Cerebellar cortex (tissue), 1 donor: ENCODE measurements around the gene CCNB1IP1.
"Not testable (repeated sequence)": the region's sequence is repeated elsewhere in the genome, so short reads cannot be mapped to it uniquely, and the experiment has no call there.

Source experiments
- DNase-seq: peaks from one replicate; pipeline ENCODE4 v3.0.0-alpha.2; 2015; ENCODE audit warnings: low spot score

The CCNB1IP1 gene

DNA sequence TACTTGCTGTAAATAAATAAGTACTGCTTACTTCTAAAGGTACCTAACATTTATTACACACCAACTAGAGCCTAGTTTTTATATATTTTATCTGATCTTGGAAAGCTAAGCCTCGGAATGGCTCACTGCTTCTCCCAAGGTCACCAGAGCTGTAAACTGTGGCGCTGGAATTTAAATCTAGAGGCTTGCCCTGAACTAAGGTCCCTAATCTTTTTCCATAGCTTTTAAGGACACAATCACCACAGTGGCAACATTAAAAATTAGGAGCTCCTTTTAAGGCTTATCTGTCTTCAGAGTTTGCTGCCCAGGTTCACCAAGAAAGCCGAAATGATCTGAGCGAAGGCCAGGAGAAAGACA, 670 bp downstream of the CCNB1IP1 start:
- DNase-seq = no peak

GRCh38 chr14:20331053-20331613, 1.9 kb downstream of the CCNB1IP1 start:
- DNase-seq = no peak

GRCh38 chr14:20329355-20329754, 3.7 kb downstream of the CCNB1IP1 start:
- DNase-seq = no peak

DNA sequence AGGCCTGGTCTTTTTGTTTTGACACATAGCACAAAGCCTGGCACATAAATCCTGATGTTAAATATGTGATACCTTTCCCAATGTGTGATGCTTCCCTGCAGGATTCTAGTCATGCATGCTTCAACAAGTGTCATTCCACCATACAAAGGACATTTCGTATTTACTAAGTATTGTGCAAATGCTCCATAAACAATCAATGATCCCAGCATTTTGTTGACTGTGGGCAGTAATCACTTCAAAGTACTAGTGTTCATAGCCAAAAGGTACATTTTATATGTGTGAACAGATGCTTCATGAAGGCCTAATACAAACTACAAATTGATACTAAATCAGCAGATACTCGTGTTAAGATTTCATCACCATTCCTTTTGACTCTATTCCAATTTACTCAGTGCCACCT, 4.4 kb downstream of the CCNB1IP1 start:
- no peak for DNase-seq

DNA sequence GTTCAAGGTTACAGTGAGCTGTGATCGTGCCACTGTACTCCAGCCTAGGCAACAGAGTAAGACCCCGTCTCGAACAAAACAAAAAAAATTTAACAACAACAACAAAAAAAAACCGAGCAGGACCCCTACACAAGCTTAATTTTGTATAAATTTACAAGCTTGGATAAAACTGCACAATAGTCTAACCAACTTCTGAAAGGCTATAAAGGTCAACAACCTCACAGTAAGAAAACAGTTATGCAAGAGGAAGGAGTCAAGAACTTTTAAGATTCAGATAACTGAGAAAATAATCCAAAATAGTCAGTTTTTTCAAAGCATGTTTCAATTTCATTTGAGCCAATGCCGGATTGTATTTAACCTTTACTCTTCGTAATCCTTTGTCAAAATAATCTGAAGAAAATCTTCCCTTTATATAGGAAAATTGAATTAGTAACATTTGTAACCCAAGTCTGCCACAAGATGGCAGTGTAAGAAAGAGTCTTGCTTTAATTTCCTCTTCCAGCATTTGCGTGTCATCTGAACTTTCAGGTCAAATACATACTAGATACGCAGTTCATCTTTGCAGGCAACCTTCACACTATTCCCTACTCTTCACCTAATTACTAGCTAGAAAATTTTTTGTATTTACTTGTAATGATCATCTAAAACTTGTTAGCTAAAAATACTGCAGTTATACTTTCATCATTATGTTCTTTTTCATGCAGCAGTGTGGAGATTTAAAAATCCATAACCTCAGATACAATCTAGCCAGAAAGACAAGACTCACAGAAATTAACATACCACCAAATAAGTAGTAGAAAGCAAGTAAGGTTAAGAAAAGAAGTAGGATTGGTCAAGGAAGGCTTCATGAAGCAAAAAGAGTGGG, 5.8 kb downstream of the CCNB1IP1 start:
- DNase-seq = peak; percentile 86

- DNase-seq = no peak
Observed at GRCh38 chr14:20317720-20318119, 15.4 kb downstream of the CCNB1IP1 start.

GRCh38 chr14:20314026-20314425, 19.1 kb downstream of the CCNB1IP1 start:
- DNase-seq = no peak

- DNase-seq = no peak
Observed at GRCh38 chr14:20306079-20306423, 27.0 kb downstream of the CCNB1IP1 start.

DNA sequence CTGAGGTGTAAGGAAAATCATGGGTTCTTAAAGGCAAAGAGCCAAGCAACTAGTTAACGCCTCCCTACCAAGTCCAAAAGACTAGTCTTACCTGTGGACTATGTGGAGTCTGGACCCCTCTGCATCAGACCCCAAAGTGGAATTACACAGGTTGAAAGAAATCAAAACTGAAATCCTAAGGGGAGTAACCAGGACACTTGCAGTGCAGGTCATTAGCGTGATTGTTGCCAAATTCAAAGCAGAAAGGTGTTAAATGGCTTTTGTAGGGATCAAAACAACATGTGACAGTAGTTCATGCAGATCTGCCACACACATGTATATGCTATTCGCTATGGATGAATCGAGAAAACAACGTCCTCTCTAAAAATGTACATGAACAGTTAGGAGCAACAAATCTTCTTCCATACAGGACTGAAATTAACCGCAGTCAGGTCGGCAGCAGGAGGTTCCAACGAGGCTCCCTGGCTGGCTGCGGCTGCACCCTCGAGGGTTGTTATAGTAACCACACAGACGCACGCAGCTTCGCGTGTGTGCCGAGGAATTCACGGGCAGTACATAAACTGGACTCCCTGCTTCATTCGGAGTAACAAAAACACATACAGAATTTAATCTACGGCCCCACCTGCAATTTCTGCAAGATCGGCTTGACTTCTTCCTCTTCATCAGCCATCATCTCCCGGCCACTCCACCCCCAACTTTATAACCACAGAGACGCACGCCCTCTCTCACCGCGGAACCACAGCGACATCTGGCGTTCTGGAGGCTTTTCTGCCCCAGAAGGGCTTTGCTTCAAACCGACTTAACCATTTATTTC, 27.6 kb downstream of the CCNB1IP1 start, which contains the start of gene TTC5:
TSS of gene TTC5 (minus strand) at position 687 of the 814 bp plus-strand sequence. CDS start at position 673, 14 bp downstream.
- peak; percentile 93 for DNase-seq

DNA sequence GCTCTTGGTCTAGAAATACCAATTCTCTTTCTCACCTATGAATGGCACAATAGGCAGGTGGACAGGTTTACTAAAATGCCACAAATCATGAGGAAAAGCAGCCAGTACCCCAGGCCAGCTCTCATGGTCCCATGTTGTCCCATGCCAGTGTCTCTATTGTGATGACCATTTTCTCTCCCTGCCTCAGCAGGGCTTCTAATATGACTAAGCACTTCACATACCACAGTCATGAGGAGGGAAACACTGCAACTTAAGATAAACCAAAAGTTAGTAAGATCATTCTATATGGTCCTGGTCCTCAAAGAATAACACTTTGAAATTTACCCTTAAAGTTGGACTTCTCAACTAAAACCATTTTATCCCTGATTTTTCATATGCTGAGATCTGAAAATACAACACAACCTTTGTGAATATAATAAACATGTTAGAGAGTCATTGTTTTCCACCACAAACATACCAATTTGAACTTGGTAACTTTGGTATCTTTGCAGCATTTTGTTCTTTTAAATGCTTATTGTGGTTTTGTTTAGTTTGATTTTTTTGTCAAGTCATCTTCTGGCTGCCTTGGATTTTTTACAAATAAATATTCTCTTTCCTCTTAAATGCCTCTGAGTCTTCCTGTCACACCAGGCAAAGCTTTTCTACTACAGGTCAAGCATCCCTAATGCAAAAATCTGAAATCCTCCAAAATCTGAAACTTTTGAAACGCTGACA, 30.9 kb downstream of the CCNB1IP1 start:
- DNase-seq = no peak

DNA sequence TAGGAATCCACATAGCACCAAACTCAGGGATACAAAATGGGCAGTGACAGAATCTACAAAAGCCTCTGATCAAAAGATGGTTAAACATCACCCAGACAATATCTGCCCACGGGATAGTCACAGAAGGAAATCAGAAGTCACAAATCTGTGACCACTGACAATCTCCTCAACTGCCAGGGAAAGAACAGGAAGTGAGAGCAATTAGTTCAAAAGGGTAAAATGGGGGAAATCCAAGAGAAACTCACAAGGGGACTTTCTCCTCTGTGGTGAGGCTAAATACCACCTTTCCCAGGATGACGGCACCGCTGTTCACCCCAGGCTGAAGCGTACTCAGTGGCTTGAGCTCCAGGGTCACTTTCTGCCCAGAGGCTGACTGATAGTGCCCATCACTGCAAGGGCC, 38.0 kb downstream of the CCNB1IP1 start:
- no peak for DNase-seq

- no peak for DNase-seq
Observed at GRCh38 chr14:20294636-20295035, 38.4 kb downstream of the CCNB1IP1 start.

DNA sequence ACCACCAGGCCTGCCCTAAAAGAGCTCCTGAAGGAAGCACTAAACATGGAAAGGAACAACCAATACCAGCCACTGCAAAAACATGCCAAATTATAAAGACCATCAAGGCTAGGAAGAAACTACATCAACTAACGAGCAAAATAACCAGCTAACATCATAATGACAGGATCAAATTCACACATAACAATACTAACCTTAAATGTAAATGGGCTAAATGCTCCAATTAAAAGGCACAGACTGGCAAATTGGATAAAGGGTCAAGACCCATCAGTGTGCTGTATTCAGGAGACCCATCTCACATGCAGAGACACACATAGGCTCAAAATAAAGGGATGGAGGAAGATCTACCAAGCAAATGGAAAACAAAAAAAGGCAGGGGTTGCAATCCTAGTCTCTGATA, 51.1 kb downstream of the CCNB1IP1 start:
- DNase-seq = not testable (repeated sequence)

DNA sequence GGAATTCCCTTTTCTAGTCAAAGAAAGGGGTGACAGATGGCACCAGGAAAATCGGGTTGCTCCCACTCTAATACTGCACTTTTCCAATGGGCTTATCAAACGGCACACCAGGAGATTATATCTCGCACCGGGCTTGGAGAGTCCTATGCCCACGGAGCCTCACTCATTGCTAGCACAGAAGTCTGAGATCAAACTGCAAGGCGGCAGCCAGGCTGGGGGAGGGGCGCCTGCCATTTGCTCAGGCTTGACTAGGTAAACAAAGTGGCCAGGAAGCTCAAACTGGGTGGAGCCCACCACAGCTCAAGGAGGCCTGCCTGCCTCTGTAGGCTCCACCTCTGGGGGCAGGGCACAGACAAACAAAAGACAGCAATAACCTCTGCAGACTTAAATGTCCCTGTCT, 52.8 kb downstream of the CCNB1IP1 start:
- DNase-seq = not testable (repeated sequence)

DNA sequence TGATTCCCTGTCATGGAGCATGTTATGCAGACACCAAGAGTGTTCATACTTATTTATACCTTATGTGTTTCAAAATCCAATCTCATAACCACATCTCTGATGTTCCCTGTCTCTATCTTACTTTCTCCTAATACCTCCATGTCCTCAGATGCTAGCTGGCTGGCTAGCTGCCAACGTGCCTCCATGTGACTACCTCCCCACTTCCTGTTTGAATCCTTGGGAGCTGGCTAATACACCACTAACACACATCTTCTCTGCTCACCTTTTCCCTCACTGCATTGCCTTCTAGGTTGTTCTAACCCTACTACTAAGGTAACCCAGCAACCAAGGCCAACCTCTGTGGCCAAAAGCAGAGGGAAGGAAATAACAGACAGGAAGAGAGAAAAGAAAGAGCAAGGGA, 54.7 kb downstream of the CCNB1IP1 start:
- no peak for DNase-seq

DNA sequence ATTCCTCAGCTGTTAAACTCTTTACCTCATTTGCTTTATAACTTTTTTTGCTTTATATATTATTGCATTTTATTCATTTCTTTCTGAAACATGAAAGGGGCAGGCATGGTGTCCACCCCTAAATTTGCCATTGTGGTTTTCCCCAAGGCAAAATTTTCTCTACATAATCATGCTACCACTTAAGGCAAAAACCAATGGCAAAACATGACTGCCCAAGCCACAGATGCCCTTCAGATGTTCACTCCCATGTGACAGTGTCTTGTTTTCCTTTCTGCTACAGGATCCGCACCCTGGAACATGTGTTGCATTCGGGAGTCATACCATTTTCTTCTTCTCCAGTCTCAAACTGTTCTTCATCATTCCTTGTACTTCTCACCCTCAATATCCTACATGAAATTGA, 55.7 kb downstream of the CCNB1IP1 start:
- no peak for DNase-seq

DNA sequence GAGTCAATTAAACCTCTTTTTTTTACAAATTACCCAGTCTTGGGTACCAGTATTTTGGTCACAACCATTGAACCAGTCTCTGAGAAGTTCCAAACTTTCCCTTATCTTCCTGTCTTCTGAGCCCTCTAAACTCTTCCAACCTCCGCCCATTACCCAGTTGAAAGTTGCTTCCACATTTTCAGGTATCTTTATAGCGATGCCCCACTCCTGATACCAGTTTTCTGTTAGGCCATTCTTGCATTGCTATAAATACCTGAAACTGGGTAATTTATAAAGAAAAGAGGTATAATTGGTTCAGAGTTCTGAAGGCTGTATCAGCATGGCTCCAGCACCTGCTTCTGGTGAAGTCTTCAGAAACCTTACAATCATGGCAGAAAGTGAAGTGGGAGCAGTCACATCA, 59.0 kb downstream of the CCNB1IP1 start:
- DNase-seq = no peak

DNA sequence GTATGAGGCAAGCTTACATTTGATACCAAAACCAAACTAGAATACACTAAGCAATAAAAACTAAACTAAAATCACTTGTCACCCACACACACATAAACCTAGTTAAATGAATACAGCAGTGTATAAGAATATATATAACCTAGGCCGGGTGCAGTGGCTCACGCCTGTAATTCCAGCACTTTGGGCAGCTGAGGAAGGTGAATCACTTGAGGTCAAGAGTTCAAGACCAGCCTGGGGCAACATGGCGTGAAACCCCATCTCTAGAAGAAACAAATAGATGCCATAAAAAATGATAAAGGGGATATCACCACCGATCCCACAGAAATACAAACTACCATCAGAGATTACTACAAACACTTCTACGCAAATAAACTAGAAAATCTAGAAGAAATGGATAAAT, 68.7 kb downstream of the CCNB1IP1 start:
- not testable (repeated sequence) for DNase-seq

GRCh38 chr14:20262642-20263128, 70.4 kb downstream of the CCNB1IP1 start:
- no peak for DNase-seq
